CD4-positive, alpha-beta T cell treated with Interleukin-17A for 1 hour (primary cell): ENCODE results near the gene MORN1.
"Not testable (repeated sequence)": the region's sequence is repeated elsewhere in the genome, so short reads cannot be mapped to it uniquely, and the experiment has no call there.

ENCODE experiments used
- DNase-seq: peaks from one replicate; pipeline ENCODE4 v3.0.0-alpha.2; 2020

Gene MORN1

GRCh38 chr1:2391041-2391930 lies at the start of gene MORN1, which contains the start of gene RER1:
Gene MORN1, minus strand, starts transcription at chr1:2391554. Its CDS starts 21 bp downstream, at chr1:2391533.
Gene RER1, plus strand, starts transcription at chr1:2391841. Its CDS starts 3,950 bp downstream, at chr1:2395791.
- DNase-seq, result peak; percentile 99

- DNase-seq, result not testable (repeated sequence)
Observed at GRCh38 chr1:2440346-2440745, 49.0 kb upstream of the MORN1 start.

GRCh38 chr1:2439369-2439768 lies 48.0 kb upstream of the MORN1 start:
- no peak for DNase-seq

GRCh38 chr1:2438641-2439040 lies 47.3 kb upstream of the MORN1 start:
- no peak for DNase-seq

GRCh38 chr1:2438038-2438437 lies 46.7 kb upstream of the MORN1 start:
- DNase-seq, result no peak

GRCh38 chr1:2437617-2438016 lies 46.3 kb upstream of the MORN1 start:
- DNase-seq, result no peak

- DNase-seq, result no peak
Observed at GRCh38 chr1:2436876-2437275, 45.5 kb upstream of the MORN1 start.

- DNase-seq, result no peak
Observed at GRCh38 chr1:2435746-2436355, 44.5 kb upstream of the MORN1 start.

GRCh38 chr1:2435091-2435490 lies 43.7 kb upstream of the MORN1 start:
- no peak for DNase-seq

- no peak for DNase-seq
Observed at GRCh38 chr1:2433936-2434655, 42.7 kb upstream of the MORN1 start.

- DNase-seq, result no peak
Observed at GRCh38 chr1:2433196-2433595, 41.8 kb upstream of the MORN1 start.

GRCh38 chr1:2432441-2432844 lies 41.1 kb upstream of the MORN1 start:
- no peak for DNase-seq

- no peak for DNase-seq
Observed at GRCh38 chr1:2431518-2431917, 40.2 kb upstream of the MORN1 start.

GRCh38 chr1:2431103-2431502 lies 39.7 kb upstream of the MORN1 start:
- no peak for DNase-seq

GRCh38 chr1:2430592-2430973 lies 39.2 kb upstream of the MORN1 start:
- DNase-seq, result no peak

GRCh38 chr1:2429780-2430591 lies 38.6 kb upstream of the MORN1 start:
- DNase-seq, result no peak

GRCh38 chr1:2428490-2428889 lies 37.1 kb upstream of the MORN1 start:
- DNase-seq, result no peak

GRCh38 chr1:2427976-2428375 lies 36.6 kb upstream of the MORN1 start:
- DNase-seq, result no peak

GRCh38 chr1:2427051-2427450 lies 35.7 kb upstream of the MORN1 start:
- DNase-seq, result no peak

GRCh38 chr1:2426540-2426939 lies 35.2 kb upstream of the MORN1 start:
- no peak for DNase-seq

- DNase-seq, result no peak
Observed at GRCh38 chr1:2425892-2426291, 34.5 kb upstream of the MORN1 start.

GRCh38 chr1:2422523-2422922 lies 31.2 kb upstream of the MORN1 start:
- no peak for DNase-seq

- DNase-seq, result no peak
Observed at GRCh38 chr1:2419416-2419815, 28.1 kb upstream of the MORN1 start.
